Skeletal muscle tissue (tissue), 4 donors: ENCODE data around the gene VLDLR. TPM values are rescaled to one million over a fixed set of nuclear protein-coding genes. Genes with fewer than 3 reads are reported as not detected.

Source experiments
- H3K27ac ChIP-seq: one replicate; pipeline ENCODE4 v1.7.0; 2013; ENCODE audit warnings: mild to moderate bottlenecking, low read depth, low read length, inconsistent platforms
- H3K27me3 ChIP-seq, 3 donors: one replicate each; pipeline ENCODE4 v1.7.0; 2013; ENCODE audit warnings: low read length in 3 of 3; ENCODE audit not compliant: control insufficient read depth in 3 of 3, insufficient read depth in 3 of 3
- H3K36me3 ChIP-seq, 3 donors: one replicate each; pipeline ENCODE4 v1.7.0; 2013; ENCODE audit warnings: low read length in 3 of 3; ENCODE audit not compliant: control insufficient read depth in 3 of 3, insufficient read depth in 3 of 3
- H3K4me1 ChIP-seq, 3 donors: one replicate each; pipeline ENCODE4 v1.7.0; 2013; ENCODE audit warnings: low read length in 3 of 3, mild to moderate bottlenecking in 3 of 3; ENCODE audit not compliant: control insufficient read depth in 3 of 3, insufficient read depth in 3 of 3
- H3K4me3 ChIP-seq, 3 donors: one replicate each; pipeline ENCODE4 v1.7.0; 2013; ENCODE audit warnings: low read length in 3 of 3
- H3K9ac ChIP-seq, 3 donors: one replicate each; pipeline ENCODE4 v1.7.0; 2013; ENCODE audit warnings: low read length in 3 of 3, mild to moderate bottlenecking in 3 of 3, moderate library complexity in 2 of 3, low read depth in 1 of 3
- H3K9me3 ChIP-seq, 3 donors: one replicate each; pipeline ENCODE4 v1.7.0; 2013; ENCODE audit warnings: low read length in 3 of 3; ENCODE audit not compliant: control insufficient read depth in 3 of 3
- total RNA-seq: library from RNA; depleted of rRNA; stranded (reverse); fragments of >200 nt; gene quantifications from one replicate; pipeline ENCODE4 v1.2.3, GENCODE V29; 2014
- donor health status: Osteomylitis.

The VLDLR gene
- total RNA-seq, 1 donor from 2014 or later: 18.3 TPM

DNA sequence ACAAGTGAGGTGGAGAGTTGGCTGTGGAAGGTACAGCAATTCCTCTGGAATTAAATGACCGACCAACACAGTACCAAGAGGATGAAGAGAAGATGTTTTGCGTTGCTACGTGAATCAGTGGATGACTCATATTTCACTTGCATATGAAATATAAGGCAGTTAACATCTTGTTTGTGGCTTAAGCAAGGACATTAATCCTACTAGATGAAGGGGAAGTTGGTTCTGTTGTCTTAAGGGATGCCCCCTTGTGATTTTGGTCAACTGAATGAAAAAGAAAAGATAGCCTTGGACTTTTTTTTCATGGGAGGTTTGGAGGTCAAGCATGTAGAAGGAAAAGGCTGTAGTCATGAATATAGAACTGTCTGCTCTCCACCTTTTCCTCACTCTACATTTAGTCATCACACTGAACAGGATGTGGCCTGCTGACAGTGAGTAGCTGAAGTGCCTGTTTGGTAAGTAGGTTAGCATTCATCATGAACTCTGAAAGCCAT lies 33.9 kb downstream of the VLDLR start:
- no peak overlapping the region for H3K9ac ChIP-seq
- peaks cover 32 to 50% (median 46%) of the 10 kb centered on the region in 3 donors for H3K36me3 ChIP-seq
- no peak overlapping the region for H3K4me3 ChIP-seq
- H3K27me3 ChIP-seq: no peaks in the 10 kb centered on the region
- H3K9me3 ChIP-seq: no peaks in the 10 kb centered on the region
- peaks cover 0 to 3% (median 0%) of the 10 kb centered on the region in 3 donors for H3K4me1 ChIP-seq
- H3K27ac ChIP-seq: no peak overlapping the region

DNA sequence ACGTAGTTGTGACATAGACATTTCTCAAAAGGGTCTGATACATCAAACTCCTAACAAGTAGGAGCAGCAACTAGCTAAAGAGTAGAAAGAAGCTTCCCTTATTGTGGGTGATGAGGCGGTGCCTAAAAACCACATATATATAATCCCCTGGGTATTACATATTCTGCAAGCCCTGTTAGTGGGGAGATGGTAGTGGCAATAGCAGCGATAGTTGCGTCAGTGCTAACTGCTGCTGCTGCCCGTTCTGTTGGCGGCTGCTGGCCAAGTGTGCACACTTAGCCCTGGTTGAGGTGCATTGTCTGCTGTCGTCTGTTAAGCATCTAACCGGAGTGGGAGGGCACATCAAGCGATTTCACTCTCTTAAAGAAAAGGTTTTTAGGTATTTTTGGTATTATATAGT lies 35.8 kb downstream of the VLDLR start:
- Histone ChIP-seq H3K27ac (no peak overlapping the region), H3K36me3 (peaks cover 13 to 31% (median 27%) of the 10 kb centered on the region in 3 donors)

DNA sequence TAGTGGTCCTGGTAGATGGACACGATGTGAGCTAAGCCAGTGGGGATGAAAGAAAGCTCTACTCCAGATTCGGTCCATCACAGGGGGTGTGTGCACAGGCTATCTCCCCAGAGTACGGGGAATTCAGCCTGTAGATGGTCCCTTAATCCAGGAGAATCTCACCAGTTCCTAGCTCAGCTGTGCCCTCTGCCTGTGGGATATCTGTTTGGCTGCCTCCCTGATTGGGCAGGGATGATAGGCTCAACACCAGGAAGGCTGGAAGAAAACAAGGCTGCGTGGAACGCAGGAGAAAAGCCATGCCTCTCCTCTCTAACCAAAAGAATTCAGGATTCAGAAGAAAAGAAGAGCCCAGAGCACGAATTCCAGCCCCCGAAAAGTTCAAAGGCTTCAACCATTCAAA lies 40.9 kb downstream of the VLDLR start:
- Histone ChIP-seq H3K27ac (peak overlapping the region; percentile 53), H3K4me1 (peaks cover 21 to 36% (median 23%) of the 10 kb centered on the region in 3 donors), H3K9ac (no peak overlapping the region), H3K9me3 (no peaks in the 10 kb centered on the region), H3K36me3 (no peaks in the 10 kb centered on the region), H3K27me3 (no peaks in the 10 kb centered on the region), H3K4me3 (no peak overlapping the region)

More for the DNA sequence above, 35.8 kb downstream of the VLDLR start:
- Histone ChIP-seq H3K4me1 (peaks cover under 1 to 12% (median 5%) of the 10 kb centered on the region in 3 donors), H3K9me3 (no peaks in the 10 kb centered on the region), H3K27me3 (no peaks in the 10 kb centered on the region), H3K9ac (no peak overlapping the region), H3K4me3 (no peak overlapping the region)

DNA sequence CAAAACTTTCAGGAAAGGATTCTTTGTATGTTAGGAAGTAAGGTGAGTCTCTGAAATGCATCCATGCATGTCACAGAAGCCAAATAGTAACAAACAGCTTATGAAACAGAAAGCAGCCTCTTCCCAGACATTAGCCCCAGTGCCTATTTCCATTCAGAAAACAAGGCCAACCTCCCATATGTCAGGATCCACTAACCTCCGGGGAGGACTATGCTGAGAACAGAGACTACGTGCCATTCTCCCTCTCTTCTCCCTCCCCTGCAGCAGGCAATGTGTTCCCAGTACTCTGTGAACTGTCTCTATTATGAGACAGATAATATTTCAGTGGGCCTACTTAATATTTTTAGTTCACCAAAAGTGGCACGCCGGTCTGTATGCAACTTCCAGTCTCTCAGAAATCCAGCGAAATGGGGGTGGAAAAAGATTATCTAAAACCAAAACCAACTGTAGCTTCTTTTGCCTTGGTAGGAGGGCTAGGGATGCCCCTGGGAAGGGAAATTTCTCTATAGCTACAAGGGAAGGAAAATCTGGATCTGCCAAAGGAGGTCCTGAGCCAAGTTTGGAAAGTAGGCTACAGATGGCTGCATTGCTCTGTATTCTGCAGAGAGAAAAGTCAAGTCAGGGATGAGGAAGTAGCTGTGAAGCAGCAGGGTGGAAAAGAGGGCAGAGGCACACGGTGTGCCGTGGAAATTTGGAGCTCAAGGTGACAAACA lies 42.0 kb downstream of the VLDLR start:
- Histone ChIP-seq H3K36me3 (no peaks in the 10 kb centered on the region), H3K9me3 (no peaks in the 10 kb centered on the region), H3K27ac (peak overlapping the region; percentile 53), H3K9ac (peak overlapping the region; percentile 12 to 62 (median 12)), H3K27me3 (no peaks in the 10 kb centered on the region), H3K4me1 (peaks cover 21 to 36% (median 23%) of the 10 kb centered on the region in 3 donors), H3K4me3 (peak overlapping the region; percentile 19 to 54 (median 36))

DNA sequence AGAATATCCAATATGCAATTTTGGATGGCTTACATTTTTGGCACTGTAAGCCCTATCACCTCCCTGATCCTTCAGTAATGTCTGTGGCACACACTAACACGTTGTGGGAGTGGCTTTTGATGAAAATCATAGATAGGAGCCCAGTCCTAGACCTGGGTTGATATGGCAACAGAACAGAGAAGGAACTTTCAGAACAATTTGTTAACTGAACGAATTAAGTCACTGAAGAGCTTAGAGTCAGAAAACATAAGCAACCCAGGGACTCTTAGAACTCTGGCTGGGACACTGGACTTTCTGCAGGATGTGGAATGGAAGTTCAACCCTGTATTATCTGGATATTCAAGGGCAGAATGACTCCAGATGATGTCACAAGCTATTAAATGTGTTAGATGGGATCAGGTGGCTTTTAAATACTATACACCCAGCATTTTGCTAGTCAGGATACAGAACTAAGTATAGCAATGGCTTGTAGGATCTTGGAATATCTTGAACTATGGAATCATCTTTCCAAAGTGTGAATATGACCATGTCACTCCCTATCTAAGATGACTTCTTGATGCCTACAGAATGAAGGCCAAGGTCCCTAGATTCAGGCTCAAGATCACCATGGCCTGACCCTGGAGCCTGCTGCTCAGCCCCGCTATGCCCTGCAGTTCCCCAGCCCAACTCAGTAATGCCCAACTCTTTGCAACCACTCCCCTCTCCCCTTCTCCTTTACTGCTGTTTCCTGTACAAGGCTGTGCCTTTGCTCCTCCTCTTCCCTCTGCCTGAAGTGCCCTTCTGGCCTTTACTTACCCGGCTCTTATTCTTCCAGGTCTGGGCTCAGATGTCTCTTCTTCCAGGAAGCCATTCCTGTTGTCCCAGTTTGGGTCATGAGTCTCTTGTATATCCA lies 42.8 kb downstream of the VLDLR start:
- Histone ChIP-seq H3K27me3 (no peaks in the 10 kb centered on the region), H3K9ac (peak overlapping the region in 2 of 3 donors; percentile 12 to 62), H3K4me3 (peak overlapping the region; percentile 19 to 54 (median 36)), H3K36me3 (no peaks in the 10 kb centered on the region), H3K9me3 (no peaks in the 10 kb centered on the region), H3K4me1 (peaks cover 21 to 36% (median 23%) of the 10 kb centered on the region in 3 donors), H3K27ac (peak overlapping the region; percentile 53)

DNA sequence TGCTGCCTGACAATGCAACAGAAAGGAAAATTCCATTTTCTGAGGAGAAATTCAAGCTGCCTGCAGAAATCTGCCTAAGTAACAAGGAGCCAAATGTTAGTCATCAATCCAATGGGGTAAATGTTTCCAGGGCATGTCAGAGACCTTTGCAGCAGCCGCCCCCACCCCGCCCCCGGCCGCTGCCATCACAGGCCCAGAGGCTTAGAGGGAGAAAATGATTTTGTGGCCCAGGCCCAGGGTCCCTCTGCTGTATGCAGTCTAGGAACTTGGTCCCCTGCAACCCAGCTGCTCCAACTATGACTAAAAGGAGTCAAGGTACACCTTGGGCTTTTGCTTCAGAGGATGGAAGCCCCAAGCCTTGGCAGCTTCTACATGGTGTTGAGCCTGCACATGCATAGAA lies 45.0 kb downstream of the VLDLR start:
- Histone ChIP-seq H3K27me3 (no peaks in the 10 kb centered on the region), H3K4me1 (peaks cover 21 to 32% (median 23%) of the 10 kb centered on the region in 3 donors), H3K9me3 (no peaks in the 10 kb centered on the region), H3K4me3 (no peak overlapping the region), H3K36me3 (no peaks in the 10 kb centered on the region), H3K27ac (no peak overlapping the region), H3K9ac (no peak overlapping the region)

DNA sequence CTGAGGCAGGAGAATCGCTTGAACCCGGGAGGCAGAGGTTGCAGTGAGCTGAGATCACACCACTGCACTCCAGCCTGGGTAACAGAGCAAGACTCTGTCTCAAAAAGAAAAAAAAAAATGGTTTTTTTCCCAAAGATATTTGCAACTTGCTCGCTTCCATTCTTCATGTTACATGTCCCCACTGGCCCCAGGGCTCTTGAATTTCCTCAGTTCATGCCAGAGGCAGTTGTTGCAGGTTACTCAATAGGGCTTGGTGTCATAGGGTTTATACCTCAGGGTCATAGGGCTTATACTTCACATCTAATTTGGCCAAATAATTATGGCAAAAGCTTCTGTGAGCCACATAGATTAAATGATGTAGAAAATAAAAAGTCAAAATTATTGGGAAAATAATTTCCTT lies 51.6 kb downstream of the VLDLR start:
- Histone ChIP-seq H3K4me3 (no peak overlapping the region), H3K4me1 (peaks cover 0 to 1% (median under 1%) of the 10 kb centered on the region in 3 donors), H3K27ac (no peak overlapping the region), H3K9ac (no peak overlapping the region), H3K27me3 (no peaks in the 10 kb centered on the region), H3K9me3 (no peaks in the 10 kb centered on the region), H3K36me3 (no peaks in the 10 kb centered on the region)

DNA sequence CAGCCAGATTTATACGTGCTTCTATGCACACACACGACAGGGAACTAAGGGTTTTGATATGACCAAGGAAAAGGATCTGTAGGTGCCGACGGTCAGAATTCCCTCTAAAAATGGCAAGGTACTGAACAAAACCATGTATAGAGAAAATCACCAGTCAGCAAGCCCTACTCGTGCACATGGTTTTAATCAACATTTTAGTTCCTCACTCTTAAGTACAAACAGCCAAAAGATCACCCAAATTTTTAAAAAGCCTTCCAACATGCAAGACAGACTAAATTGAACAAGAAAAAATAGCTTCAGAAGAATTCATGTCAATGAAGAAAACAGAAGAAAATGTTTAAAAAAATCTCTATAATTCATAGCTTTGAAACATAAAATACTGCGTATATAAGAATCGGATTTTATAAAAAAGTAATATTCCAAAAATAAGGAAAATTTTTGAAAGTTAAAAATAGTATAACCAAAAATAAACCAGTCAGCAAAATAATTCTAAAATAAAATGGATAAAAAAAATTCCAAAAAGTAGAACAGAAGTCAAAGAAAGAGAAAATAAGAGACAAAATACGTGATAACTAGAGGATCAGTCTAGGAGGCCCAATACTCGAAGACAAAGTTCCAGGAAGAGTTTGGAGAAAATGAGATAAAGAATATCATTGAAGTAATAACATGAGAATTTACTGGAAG lies 52.7 kb downstream of the VLDLR start:
- no peak overlapping the region for H3K27ac ChIP-seq
- no peaks in the 10 kb centered on the region for H3K9me3 ChIP-seq
- peaks cover 5 to 9% (median 7%) of the 10 kb centered on the region in 3 donors for H3K4me1 ChIP-seq
- H3K27me3 ChIP-seq: no peaks in the 10 kb centered on the region
- H3K4me3 ChIP-seq: no peak overlapping the region
- no peaks in the 10 kb centered on the region for H3K36me3 ChIP-seq
- no peak overlapping the region for H3K9ac ChIP-seq

DNA sequence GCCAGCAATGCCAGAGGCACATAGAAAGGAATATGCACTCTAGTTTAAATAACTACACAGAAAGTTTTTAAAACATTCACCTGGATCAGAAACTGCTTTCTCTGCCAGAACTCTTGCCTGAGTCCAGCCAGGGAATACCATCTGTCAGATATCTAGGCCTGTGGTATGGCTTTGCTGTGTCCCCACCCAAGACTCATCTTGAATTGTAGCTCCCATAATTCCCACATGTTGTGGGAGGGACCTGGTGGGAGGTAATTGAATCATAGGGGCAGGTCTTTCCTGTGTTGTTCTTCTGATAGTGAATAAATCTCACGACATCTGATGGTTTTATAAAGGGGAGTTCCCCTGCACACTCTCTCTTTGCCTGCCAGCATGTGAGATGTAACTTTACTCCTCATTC lies 54.2 kb downstream of the VLDLR start:
- Histone ChIP-seq H3K9ac (no peak overlapping the region), H3K27ac (no peak overlapping the region)

More for the DNA sequence above, 54.2 kb downstream of the VLDLR start:
- Histone ChIP-seq H3K27me3 (no peaks in the 10 kb centered on the region), H3K4me3 (no peak overlapping the region), H3K4me1 (peaks cover 5 to 10% (median 7%) of the 10 kb centered on the region in 3 donors), H3K36me3 (no peaks in the 10 kb centered on the region), H3K9me3 (no peaks in the 10 kb centered on the region)
